Activated naive CD4-positive, alpha-beta T cell treated with anti-CD3 and anti-CD28 coated beads for 36 hours (primary cell): ENCODE results near the gene EML2. TPM values are rescaled to one million over a fixed set of nuclear protein-coding genes. Genes with fewer than 3 reads are reported as not detected.

Experiments
- CTCF ChIA-PET: fragments of 350-600 bp; sonication (Branson Sonifier 250); formaldehyde crosslinking; loops from one replicate; lab custom pipeline; 2021; ENCODE audit warnings: antibody characterized with exemption; lab: Charles Lee
- DNase-seq: peaks from one replicate; pipeline ENCODE4 v3.0.0-alpha.2; 2020
- H3K27ac Mint-ChIP-seq: one replicate; pipeline ENCODE4 v1.8.0; 2021; ENCODE audit warnings: mild to moderate bottlenecking, mixed read lengths
- H3K27me3 Mint-ChIP-seq: one replicate; pipeline ENCODE4 v1.8.0; 2021; ENCODE audit warnings: low read depth, mixed read lengths
- H3K36me3 Mint-ChIP-seq: one replicate; pipeline ENCODE4 v1.8.0; 2021; ENCODE audit warnings: low read depth, mixed read lengths
- H3K4me1 Mint-ChIP-seq: one replicate; pipeline ENCODE4 v1.8.0; 2021; ENCODE audit warnings: low read depth, mixed read lengths
- H3K4me3 Mint-ChIP-seq: one replicate; pipeline ENCODE4 v1.8.0; 2021; ENCODE audit warnings: mild to moderate bottlenecking, moderate library complexity, mixed read lengths
- H3K9me3 Mint-ChIP-seq: one replicate; pipeline ENCODE4 v1.8.0; 2021; ENCODE audit warnings: mixed read lengths
- intact Hi-C: fragments of 100-400 bp; cut with micrococcal nuclease; formaldehyde crosslinking; loops from one replicate; pipeline ENCODE4 v1.15.1; 2023
- total RNA-seq, 2 experiments: library from RNA; stranded (reverse); gene quantifications; one replicate each; pipeline ENCODE4 v1.2.3, GENCODE V29; 2021

Gene EML2
- total RNA-seq, 2 experiments from 2014 or later, result 145 to 159 TPM

DNA sequence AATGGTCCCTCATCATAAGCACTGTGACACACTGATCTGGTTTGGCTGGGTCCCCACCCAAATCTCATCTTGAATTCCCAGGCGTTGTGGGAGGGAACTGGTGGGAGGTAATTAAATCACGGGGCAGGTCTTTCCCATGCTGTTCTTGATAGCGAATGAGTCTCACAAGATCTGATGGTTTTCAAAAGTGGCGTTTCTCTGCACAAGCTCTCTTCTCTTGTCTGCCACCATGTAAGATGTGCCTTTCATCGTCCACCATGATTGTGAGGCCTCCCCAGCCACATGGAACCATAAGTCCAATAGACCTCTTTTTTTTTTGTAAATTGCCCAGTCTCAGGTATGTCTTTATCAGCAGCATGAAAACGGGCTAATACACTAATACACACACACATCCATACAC lies 30.2 kb downstream of the EML2 start:
- no peak for DNase-seq
- Mint-ChIP-seq H3K36me3 (peaks cover 53% of the 10 kb centered on the region), H3K27ac (peak overlapping the region; percentile 44), H3K27me3 (no peaks in the 10 kb centered on the region), H3K9me3 (peaks cover 12% of the 10 kb centered on the region), H3K4me3 (no peak overlapping the region), H3K4me1 (peaks cover 18% of the 10 kb centered on the region)
- intact Hi-C loops, result no loop called here
- CTCF ChIA-PET, result interaction anchor here (0.6 kb wide), 1 partner anchor 234 kb away, joined by 4 read pairs; no protein-coding TSS in a partner anchor

- Mint-ChIP-seq H3K36me3 (peaks cover 42% of the 10 kb centered on the region), H3K27me3 (peaks cover 9% of the 10 kb centered on the region), H3K4me1 (peaks cover 15% of the 10 kb centered on the region), H3K9me3 (peaks cover 12% of the 10 kb centered on the region), H3K27ac (peak overlapping the region; percentile 83), H3K4me3 (no peak overlapping the region)
- intact Hi-C loops, result loop anchor here (1.0 kb wide), 1 partner anchor 35 kb away; no protein-coding TSS in a partner anchor
- peak; percentile 65 for DNase-seq
- CTCF ChIA-PET, result interaction anchor here (1.0 to 1.9 kb wide), 3 partner anchors 34 to 85 kb away, joined by 4 to 6 read pairs (median 5); partner anchors contain the start of gene QPCTL
Measured at GRCh38 chr19:45607071-45608029, 31.8 kb downstream of the EML2 start.

- Mint-ChIP-seq H3K4me1 (peaks cover 34% of the 10 kb centered on the region), H3K27ac (no peak within 1 kb of the TSS), H3K27me3 (peaks cover 60% of the 10 kb centered on the region), H3K4me3 (no peak within 1 kb of the TSS), H3K36me3 (no peaks in the 10 kb centered on the region), H3K9me3 (no peaks in the 10 kb centered on the region)
- intact Hi-C loops, result no loop called here
- CTCF ChIA-PET, result no interaction called here
- no peak for DNase-seq
Measured at GRCh38 chr19:45601524-45602374, 37.4 kb downstream of the EML2 start, which contains the start of gene GPR4. GPR4 (minus strand) TSS chr19:45602212; CDS start chr19:45591866, 10,346 bp downstream.

DNA sequence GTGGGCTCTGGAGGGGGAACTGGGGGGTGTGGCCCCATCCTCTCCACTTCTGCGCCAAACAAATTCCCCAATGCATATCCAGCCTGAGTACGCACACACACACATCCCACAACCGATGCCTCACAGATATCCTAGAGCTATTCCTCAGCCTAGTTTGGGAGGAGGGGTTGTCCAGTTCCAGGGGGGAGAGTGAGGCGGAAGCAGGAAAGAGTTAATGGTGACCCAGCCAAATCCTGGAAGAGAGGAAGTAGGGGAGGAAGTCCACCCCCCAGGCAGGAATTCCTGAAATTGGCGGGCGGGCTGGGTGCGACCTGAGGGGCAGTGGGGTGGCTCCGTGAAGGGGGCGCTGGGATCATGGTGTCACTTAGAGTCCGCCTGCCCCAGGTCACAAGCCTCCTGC lies 38.1 kb downstream of the EML2 start:
- Mint-ChIP-seq H3K27ac (no peak overlapping the region), H3K4me3 (no peak overlapping the region), H3K36me3 (no peaks in the 10 kb centered on the region), H3K4me1 (peaks cover 34% of the 10 kb centered on the region), H3K9me3 (no peaks in the 10 kb centered on the region), H3K27me3 (peaks cover 66% of the 10 kb centered on the region)
- no peak for DNase-seq
- intact Hi-C loops, result no loop called here
- CTCF ChIA-PET, result interaction anchor here (0.7 kb wide), 1 partner anchor 91 kb away, joined by 3 read pairs; the partner anchor contains the start of gene QPCTL

DNA sequence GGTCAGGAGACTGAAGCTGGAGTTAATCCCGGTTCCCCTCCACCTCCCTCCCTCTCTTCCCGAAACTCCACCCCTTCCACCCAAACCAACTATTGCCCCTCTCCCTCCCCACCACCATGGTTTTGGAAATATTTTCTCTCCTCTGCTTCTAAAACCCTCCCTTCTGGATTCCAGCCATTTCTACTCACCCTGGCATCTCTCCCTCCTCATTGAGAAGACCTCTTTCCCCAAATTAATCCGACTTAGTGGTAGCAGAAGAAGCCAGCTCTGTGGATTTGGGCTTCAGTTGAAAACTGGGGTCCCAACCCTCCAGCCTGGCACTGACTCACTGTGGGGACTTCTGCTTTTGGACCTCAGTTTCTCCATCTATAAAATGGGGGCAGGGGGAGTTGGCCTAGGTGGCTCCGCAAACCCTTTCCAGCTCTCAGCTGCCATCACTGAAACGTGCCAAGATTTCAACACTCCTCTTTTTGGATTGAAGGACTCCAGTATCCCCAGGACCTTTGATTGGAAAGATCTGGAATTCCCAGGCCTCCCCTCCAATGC lies 38.8 kb downstream of the EML2 start:
- intact Hi-C loops, result no loop called here
- H3K27me3 Mint-ChIP-seq, result peaks cover 72% of the 10 kb centered on the region
- no peak overlapping the region for H3K27ac Mint-ChIP-seq
- DNase-seq, result no peak
- no peak overlapping the region for H3K4me3 Mint-ChIP-seq
- H3K4me1 Mint-ChIP-seq, result peaks cover 34% of the 10 kb centered on the region
- no peaks in the 10 kb centered on the region for H3K9me3 Mint-ChIP-seq
- CTCF ChIA-PET, result interaction anchor here (0.7 kb wide), 1 partner anchor 92 kb away, joined by 3 read pairs; the partner anchor contains the start of gene QPCTL
- no peaks in the 10 kb centered on the region for H3K36me3 Mint-ChIP-seq

- Mint-ChIP-seq H3K27ac (no peak overlapping the region), H3K4me1 (peaks cover 34% of the 10 kb centered on the region), H3K27me3 (peaks cover 73% of the 10 kb centered on the region), H3K36me3 (no peaks in the 10 kb centered on the region), H3K4me3 (no peak overlapping the region), H3K9me3 (no peaks in the 10 kb centered on the region)
- intact Hi-C loops, result no loop called here
- CTCF ChIA-PET, result interaction anchor here (1.6 kb wide), 1 partner anchor 43 kb away, joined by 5 read pairs; no protein-coding TSS in a partner anchor
- DNase-seq, result no peak
Measured at GRCh38 chr19:45599286-45599685, 39.9 kb downstream of the EML2 start.

- intact Hi-C loops, result no loop called here
- Mint-ChIP-seq H3K4me3 (peak overlapping the region; percentile 36), H3K36me3 (no peaks in the 10 kb centered on the region), H3K27me3 (peaks cover 71% of the 10 kb centered on the region), H3K4me1 (peaks cover 34% of the 10 kb centered on the region), H3K27ac (no peak overlapping the region), H3K9me3 (no peaks in the 10 kb centered on the region)
- CTCF ChIA-PET, result interaction anchor here (0.8 to 1.6 kb wide), 2 partner anchors 41 to 44 kb away, joined by 4 to 5 read pairs; partner anchors contain the start of gene EML2
- peak; percentile 24 for DNase-seq
Measured at GRCh38 chr19:45598267-45599001, 40.8 kb downstream of the EML2 start.

DNA sequence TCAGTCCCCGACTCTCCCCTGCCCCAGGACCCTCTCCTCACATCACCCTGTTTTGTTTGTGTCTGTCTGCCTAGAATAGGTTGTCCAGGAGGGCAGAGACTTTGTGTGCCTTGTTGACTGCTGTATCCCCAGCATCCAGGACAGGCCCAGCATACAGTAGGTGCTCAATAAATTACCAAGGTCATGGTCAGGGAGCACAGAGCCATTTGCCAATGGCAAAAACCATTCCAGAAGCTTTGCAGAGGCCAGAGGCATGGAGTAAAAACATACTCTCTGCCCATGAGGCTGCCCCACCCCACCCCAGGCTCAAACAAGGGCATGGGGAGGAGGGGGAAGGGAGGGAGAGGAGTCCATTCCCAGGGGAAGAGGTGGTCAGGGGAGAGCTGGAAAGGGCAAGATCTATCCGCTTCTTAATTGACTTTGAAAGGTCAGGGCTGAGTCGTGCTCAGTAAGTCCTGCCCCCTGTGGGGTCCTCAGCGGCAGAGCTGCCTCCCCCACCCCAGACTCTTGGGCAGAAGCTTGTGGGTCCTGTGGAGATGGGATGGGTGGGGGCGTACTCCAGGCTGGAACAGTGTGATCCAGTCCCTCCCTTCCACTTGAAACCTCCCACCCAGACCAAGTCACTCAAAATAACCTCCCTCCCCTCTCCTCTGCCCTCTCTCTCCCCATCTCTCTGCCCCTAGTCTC lies 41.6 kb downstream of the EML2 start:
- H3K9me3 Mint-ChIP-seq, result no peaks in the 10 kb centered on the region
- CTCF ChIA-PET, result interaction anchor here (0.8 to 1.6 kb wide), 2 partner anchors 42 to 44 kb away, joined by 4 to 5 read pairs; partner anchors contain the start of gene EML2
- DNase-seq, result no peak
- peaks cover 33% of the 10 kb centered on the region for H3K4me1 Mint-ChIP-seq
- H3K36me3 Mint-ChIP-seq, result no peaks in the 10 kb centered on the region
- intact Hi-C loops, result no loop called here
- peak overlapping the region; percentile 36 for H3K4me3 Mint-ChIP-seq
- no peak overlapping the region for H3K27ac Mint-ChIP-seq
- H3K27me3 Mint-ChIP-seq, result peaks cover 66% of the 10 kb centered on the region

DNA sequence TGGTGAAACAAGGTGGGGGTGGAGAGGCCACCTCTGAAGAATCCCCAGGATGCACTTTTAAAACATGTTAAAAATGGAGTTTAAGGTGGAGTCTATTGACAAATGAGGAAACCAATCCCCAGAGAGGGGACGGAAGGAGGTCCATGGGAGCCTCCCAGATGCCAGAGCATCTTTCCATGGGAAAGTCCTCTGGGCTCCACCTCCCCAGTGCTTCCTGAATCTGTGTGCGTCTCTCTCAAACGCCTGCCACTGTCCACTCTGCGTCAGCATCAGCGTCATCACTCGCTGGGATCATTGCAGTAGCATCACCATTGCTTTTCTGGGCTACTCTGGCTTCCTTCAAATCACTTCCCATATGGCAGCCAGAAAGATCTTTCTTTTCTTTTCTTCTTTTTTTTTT lies 43.4 kb downstream of the EML2 start:
- H3K4me3 Mint-ChIP-seq, result no peak overlapping the region
- peaks cover 35% of the 10 kb centered on the region for H3K4me1 Mint-ChIP-seq
- intact Hi-C loops, result no loop called here
- no peaks in the 10 kb centered on the region for H3K36me3 Mint-ChIP-seq
- H3K27ac Mint-ChIP-seq, result no peak overlapping the region
- no peaks in the 10 kb centered on the region for H3K9me3 Mint-ChIP-seq
- peaks cover 66% of the 10 kb centered on the region for H3K27me3 Mint-ChIP-seq
- DNase-seq, result no peak
- CTCF ChIA-PET, result no interaction called here

DNA sequence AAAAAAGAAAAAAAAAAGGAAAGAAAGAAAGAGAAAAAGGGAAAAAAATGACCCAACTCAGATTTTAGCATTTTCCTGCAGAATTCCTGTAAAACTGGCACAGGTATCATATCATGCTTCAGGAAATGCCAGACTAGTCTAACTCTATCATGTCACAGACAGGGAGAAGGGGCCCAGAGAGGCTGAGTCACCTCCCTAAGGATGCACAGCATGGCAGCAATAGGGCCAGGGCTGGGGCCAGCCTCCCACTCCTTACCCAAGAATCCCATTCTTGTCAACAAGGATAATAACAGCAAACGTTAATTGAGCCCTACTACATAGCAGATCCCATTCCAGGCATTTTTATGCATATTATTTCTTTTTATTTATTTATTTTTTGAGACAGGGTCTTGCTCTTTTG lies 45.7 kb downstream of the EML2 start:
- Mint-ChIP-seq H3K27me3 (peaks cover 58% of the 10 kb centered on the region), H3K4me1 (peaks cover 20% of the 10 kb centered on the region), H3K9me3 (no peaks in the 10 kb centered on the region), H3K36me3 (no peaks in the 10 kb centered on the region), H3K27ac (no peak overlapping the region), H3K4me3 (no peak overlapping the region)
- DNase-seq, result no peak
- CTCF ChIA-PET, result interaction anchor here (0.7 to 1.6 kb wide), 2 partner anchors 38 to 100 kb away, joined by 3 to 5 read pairs; no protein-coding TSS in a partner anchor
- intact Hi-C loops, result no loop called here

DNA sequence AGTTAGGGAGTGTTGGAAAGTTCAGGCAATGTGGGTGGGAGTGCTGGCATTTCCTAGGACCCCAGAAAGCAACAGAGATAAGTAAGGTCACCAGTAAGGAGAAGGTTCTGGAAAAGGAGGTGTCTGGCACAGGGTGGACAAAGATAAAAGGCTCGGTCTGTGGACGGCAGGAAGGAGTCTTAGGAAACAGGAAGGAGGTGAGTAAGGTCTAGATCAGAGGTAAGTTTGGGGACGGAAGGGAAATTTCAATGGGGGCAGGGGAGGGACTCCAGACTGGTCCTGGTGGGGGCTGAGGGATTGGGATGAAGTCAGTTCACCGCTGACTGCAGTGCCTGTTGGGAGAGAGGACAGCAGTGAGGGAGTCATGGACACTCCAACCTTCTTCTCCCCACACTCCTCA lies 46.8 kb downstream of the EML2 start:
- Mint-ChIP-seq H3K9me3 (no peaks in the 10 kb centered on the region), H3K27me3 (peaks cover 48% of the 10 kb centered on the region), H3K36me3 (no peaks in the 10 kb centered on the region), H3K4me1 (peaks cover 13% of the 10 kb centered on the region), H3K4me3 (no peak overlapping the region), H3K27ac (no peak overlapping the region)
- intact Hi-C loops, result no loop called here
- CTCF ChIA-PET, result interaction anchor here (2.0 kb wide), 1 partner anchor 49 kb away, joined by 15 read pairs; no protein-coding TSS in a partner anchor
- no peak for DNase-seq
